GM18867 (cell line): Measurements from ENCODE around the gene CHMP6.

Source experiments
- ATAC-seq: cut with Tn5 transposase; IDR thresholded peaks from one replicate; pipeline ENCODE4 v1.9.1; 2021; ENCODE audit warnings: mild to moderate bottlenecking, moderate library complexity; ENCODE audit not compliant: unreplicated experiment

The CHMP6 gene

DNA sequence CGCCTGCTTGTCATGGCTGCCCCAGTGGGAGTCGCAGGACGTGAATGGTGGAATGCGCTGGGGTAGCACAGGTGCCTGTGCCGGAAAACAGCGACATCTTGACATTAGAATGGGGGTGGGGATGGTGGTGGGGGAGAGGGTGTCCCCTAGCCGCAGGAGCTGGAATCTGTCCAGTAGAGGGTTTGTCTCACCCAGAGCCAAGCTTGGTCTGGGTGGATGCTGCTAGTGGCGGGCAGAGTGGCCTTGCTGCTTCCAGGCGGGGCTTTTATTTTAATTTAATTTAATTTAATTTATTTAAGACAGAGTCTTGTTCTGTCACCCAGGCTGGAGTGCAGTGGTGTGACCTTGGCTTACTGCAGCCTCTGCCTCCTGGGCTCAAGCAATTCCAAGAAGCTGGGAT lies 51.0 kb downstream of the CHMP6 start:
- no peak for ATAC-seq

DNA sequence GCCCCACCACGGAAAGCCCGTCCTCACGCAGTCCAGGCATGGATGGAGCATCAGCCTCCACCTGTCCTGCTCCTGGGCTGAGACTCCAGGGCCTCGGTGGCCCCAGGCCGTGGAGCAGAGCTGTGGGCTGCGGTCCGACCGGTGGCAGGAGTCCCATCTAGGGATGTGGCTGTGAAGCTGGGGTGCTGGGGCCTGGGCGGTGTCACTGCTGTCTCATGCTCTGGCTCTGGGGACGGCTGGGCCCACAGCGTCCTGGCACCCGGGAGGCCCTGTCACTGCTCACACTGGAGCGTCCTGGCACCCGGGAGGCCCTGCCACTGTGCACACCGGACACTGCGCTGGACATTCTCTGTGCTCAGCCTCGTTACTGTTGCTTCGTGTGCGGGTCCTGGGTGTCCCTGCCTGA lies 51.7 kb downstream of the CHMP6 start:
- ATAC-seq = no peak

DNA sequence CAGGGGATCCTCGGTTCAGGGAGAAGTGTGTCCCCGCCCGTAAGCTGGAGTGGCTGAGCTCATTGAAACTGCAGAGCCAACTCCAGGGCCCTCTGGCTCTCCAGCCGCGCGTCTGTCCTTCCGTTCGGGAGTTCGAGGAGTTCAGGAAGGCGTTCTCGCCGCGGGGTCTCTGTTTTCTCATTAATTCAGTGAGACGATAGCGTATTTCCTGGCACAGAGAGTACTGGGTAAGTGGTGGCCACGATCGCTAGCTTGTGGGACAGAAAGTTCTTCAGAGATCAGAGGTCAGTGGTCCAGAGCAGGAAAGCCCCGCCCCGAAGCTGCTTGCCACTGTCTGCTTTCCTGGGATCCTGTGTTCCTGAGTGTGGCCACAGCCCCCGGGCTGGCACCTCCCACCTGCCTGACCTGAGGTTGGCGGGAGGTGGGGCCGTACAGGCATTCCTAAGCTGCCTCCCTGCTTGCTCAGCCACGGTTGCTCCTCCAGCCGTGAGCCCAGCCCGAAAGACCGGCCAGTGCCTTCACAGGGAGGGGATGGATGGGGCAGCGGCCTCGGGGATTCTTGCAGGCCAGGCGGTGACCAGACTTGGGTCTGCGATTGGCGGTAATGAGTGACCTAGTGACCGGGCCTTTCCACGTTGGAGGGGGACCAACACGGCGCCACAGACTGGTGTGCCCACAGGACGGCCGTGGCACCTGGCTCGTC lies 52.2 kb downstream of the CHMP6 start:
- ATAC-seq = no peak

DNA sequence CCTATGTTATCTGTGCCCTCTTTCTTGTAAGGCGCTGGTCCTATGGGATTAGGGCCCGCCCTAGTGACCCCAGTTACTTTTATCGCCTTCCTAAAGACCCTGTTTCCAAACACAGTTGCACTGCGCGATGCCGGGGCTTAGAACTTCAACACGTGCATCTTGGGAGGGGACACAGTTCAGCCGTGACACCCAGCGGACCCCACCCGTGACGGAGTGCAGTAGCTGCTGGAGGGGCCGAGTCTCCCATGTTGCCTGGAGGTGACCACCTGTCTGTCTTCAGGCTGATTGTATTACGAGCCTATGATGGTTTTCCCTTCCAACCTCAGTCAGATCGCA lies 52.8 kb downstream of the CHMP6 start:
- no peak for ATAC-seq

- no peak for ATAC-seq
These were observed 53.3 kb downstream of the CHMP6 start for GRCh38 chr17:81044764-81045589.

GRCh38 chr17:81045590-81046095 lies 54.0 kb downstream of the CHMP6 start:
- ATAC-seq = no peak

GRCh38 chr17:81046132-81046769 lies 54.6 kb downstream of the CHMP6 start:
- no peak for ATAC-seq

GRCh38 chr17:81046770-81047359 lies 55.2 kb downstream of the CHMP6 start:
- no peak for ATAC-seq

DNA sequence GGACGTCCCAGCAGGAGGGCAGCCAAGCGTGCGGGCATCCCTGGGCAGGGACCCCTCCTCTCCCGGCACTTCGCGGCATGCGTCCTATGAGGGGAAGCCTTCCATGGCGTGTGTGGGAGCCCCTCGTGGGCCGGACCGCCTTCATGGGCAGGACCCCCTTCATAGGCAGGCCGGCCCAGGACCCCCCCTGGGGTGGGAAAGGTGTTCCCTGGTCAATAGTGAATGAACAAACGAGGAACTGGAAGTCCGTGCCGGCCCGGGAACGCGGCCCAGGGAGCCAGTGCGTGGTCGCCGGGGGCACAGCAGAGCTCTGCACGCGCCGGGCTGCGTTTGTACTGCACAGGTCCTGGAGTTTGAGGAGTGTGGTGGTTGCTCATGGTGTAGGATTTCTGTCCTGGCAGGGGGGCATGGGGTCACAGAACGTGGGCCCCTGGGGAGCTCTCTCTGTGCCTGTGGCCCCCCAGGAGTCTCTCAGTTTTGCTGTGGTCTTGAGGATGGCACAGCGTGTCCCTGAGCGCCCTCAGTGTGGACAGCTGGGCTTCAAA lies 57.3 kb downstream of the CHMP6 start:
- ATAC-seq = no peak

DNA sequence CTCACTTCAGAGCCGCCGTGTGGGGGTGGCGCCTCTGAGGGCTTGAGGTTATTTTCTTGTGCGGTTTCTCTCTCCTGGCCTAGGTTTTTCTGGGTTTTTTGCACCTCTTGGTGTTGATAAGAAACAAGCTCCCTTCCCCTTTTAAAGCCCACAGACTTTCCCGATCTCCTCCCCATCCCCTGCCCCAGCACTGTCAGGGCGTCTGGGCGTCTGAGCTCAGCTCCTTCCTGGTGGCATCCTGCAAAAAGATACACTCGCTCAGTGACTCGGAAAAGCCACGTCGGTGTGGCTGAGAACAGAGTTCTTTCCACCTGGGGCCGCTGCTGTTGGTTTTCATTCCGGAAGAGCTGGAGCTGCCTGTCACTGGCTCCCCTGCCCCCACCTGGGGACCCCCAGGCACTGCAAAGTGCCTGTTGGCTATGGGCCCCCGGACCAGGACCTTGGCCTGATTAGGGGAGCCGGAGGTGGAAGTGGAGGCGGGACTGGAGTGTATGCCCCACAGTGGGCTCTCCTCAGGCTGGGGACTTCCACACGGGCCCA lies 57.8 kb downstream of the CHMP6 start:
- no peak for ATAC-seq
